ENCODE results near the gene PRICKLE1.

Gene PRICKLE1

DNA sequence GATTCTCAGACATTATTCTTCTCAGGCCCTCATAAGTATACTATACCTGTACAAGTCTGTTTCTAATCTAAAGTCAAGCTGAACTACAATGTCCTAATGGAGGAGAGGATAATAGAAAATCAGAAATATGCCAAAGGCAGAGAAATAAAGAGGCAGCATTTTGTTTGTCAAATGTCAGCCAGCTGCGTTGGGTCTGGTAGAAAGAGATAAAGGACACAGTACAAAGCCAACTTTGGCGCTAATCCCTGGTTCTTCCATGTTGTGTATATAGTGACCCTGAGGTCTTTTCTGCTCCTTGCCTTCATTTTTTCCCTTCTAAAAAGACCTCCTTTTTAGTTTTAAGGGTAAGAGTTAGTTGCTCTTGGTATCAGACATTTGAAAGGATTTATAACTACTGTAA, 103.1 kb downstream of the PRICKLE1 start:
- no peak for DNase-seq

DNA sequence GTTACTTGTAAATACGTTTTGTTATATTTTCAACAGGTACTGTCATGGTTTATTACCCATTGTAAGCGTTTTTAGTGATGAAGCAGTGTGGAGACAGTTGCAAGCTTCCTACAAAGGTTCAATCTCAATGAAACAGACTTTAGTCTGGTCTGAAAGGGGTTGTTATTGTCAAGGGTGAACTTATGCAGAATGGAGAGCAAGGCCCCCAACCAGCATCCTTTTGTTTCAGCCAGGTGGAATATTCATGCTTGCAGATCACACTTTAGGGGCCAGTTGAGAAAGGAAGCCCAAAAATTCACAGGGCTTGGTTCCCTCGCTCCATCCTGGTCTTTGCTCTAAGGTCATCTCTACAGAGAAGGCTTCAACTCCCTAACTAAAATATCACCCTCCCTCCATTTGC, 103.7 kb downstream of the PRICKLE1 start:
- DNase-seq: no peak

DNA sequence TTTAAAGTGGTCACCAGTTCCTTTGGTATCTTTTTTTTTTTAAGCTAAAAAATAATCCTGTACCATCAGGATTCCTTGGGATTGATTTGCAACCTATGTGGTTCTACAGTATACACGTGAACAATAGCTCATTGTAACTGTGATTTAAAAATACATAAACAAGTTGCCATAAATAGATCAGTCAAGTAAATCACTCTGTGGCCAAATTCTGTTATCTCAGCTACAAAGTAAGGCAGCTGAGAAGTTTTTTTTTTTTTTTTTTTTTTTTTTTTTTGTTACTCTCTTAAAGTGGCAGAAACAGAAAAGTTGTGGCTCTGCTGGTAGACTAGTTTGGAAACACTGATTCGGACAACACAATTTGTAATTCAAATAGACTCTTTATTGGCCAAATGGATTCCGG, 104.5 kb downstream of the PRICKLE1 start:
- DNase-seq: no peak

DNA sequence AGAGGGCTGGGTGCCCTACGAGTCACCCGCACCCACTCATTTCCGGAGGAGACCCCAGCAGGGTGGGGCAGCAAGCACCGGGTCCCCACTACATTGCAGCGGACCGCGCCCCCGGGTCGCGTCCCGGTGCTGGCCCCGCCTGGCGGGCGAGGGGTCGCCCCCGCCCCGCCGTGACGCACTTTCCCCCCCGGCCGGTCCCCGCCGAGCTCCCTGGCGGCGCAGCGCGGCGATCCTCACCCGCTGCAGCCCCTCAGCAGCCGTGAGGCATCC, 106.1 kb downstream of the PRICKLE1 start:
- no peak for DNase-seq

DNA sequence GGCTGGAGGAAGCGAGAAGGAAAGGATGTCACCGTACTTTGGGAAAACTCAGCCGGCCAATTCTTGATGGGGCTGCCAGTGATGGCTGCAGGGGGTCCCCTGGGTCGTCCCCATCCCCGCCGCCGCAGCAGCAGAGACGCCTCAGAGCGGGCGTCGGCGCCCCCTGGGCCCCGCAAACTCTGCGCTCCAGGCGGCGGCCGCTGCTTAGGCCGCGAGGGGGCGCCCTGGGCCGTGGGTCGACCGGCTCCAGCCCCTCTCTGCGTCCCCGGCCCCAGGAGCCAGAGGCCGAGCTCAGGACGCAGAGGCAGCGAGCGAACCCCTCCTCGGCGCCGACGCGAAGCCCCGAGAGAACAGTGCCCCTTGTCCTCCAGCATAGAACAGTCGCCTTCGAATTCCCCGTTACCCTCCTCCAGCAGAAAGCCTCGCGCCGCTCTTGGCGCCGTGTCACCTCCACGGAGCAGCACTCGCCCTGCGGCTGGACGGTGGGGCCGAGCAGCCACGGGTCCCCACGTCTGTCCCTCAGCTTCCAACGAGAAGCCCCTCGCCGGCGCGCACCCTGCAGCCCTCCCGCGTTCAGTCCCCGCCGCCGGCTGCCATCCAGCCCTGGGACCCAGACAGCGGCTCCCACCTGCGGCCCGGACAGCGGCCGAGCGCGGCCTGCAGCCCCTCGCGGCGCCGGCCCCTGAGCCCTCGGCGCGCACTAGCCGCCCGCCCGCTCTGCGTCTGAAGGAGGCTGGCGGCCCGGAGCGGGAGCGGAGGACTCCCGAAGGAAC, 106.6 kb downstream of the PRICKLE1 start:
- peak; percentile 60 for DNase-seq

DNA sequence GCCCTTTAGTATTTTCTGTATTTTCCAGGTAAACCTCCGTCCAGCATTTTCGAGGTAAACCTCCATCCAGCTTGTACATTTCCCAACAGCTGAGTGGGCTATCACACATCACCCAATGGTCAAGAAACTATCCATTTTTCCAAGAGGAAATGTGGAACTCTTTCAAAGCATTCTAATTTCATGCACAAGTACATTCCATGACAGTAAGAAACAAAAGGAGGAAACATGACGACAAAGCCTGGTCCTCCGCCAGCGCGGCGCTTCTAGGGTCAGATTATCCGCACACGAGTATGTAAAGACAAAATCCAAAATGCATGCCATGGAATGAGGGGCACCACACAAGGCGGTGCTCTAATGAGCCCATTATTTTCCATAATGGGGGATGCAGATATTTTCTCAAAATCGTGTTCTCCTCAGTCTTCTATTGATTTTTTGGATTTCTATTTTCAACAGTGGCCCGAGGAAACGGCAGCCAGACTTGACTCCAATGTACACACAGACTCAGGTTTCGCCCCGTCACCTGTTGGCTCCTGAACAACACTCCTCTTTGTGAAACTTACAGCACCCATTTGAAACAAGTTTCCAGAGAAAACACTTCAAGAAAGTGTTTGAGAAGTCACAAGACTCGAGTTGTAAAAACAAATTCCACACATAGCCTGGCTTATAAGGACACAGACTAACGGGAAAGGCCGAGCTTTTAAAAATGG, 107.4 kb downstream of the PRICKLE1 start:
- no peak for DNase-seq

DNA sequence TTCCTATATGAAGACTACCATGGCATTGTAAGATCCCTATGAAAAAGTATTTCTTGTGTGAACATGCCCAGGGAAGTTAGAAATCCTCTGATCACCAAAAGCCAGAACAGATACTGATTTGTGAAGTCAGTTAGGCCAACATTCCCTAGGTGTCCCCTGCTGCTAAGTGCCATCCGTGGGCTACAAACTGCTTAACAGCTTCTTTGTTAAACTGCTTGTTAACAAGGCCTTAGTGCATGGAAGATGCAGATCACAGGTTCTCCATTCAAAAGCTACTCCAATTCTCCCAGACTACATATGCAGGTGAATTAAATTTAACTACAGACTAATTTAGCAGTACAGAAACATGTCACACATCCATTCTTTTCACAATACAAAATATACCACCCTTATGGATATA, 108.2 kb downstream of the PRICKLE1 start:
- no peak for DNase-seq

DNA sequence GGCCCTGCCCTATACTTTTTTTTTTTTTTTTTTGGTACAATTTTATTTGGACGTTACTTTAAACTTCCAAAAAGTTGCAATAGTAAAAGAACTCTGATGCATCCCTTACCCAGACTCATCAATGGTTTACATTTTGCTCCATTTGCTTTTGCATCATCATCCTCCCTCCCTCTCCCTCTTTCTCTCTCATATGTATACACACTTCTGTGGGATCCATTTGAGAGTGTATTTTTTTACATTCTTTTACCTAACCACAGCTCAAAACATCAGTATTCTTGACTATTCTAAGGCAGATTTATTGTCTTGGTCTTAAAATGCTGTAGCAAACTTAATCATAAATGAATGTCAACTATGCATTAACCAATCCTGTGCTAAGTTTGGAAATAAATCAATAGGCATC, 111.6 kb downstream of the PRICKLE1 start:
- DNase-seq: no peak

DNA sequence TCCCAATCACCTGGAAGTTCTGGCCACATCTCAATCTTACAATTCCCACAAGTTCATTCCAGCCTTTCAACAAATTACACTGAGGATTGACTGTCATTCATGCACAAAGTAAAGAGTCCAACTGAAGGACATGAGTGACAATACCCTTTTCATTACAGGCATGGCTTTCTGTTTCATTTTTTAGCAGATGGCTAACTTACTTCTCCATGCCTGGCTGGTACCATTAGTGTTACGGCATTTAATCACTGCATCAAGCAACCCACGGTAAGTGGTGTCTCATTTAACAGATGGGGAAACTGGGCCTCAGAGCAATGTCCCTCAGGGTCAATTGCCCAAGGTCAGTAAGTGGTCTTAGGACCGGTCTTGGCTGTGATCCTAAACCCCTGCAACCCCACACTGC, 114.4 kb downstream of the PRICKLE1 start:
- DNase-seq: no peak

DNA sequence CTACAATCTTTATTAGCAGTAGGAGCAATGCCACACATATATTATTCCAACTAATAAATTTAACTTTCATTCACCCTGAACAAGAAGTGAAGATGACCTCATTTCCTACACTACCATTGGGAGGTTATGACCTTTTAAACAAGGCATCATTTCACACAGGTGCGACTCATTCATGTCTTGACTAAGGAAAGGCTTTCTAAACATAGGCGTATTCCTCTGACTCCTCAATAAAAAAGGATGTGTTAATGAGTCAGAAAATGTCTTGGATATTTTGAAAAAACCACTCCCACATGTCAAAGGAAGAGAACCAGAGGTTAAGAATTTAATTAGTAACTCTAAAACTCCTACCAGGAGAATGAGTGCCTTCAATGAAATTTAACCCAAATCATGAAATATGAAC, 115.2 kb downstream of the PRICKLE1 start:
- DNase-seq: no peak

DNA sequence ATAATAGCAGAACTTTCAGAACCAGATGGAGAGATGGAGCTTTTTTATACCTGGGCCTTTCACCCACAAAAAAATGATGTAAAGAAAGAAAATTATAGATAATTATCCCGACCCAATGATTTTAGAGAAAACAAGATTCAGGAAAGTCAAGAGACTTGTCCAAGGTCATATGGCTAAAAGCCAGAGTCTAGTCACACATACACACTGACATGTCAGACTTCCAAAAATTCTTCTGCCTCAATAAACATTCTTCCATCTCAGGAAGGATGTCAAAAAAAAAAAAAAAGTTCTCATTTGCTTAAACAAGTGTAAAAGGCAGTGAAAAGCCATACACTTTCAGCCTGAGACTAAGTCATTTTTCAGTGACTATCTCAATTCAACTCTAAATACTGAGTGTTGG, 116.0 kb downstream of the PRICKLE1 start:
- no peak for DNase-seq

DNA sequence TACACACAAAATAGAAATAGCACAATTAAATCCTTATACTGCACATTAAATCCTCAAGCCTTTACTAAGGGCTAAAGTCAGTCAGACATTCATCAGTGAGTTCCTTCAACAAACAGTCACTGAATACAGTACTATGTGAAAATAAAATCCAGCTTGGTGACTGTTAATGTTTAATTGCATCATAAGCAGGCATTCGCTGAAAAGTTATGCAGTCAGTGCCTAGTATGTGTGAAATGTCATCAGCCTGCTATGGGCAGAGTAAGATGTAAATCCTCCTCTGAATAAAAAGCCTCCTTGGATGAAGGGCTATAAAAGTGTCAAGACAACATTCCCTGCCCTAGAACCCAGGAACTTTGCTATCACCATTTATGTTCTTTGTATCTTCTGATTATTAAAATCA, 116.4 kb downstream of the PRICKLE1 start:
- DNase-seq: no peak

DNA sequence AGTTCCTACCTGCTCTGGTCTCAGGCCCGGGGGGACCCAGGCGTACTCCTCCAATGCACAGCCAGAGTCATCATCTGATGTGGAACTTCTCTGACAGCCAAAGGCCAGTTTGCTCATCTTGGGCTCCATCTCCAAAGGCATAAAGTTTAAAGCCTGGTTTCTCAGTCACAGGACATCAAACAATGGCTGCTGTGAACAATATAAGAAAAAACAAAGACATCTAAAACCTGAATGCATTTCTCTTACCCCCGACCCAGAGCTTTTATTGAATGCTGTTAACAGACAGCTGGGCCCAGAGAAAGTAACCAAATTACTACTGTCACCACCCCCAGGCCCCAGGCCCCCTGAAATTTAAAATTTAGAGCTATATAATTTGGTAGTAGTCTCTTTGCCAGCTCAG, 117.2 kb downstream of the PRICKLE1 start:
- DNase-seq: no peak

DNA sequence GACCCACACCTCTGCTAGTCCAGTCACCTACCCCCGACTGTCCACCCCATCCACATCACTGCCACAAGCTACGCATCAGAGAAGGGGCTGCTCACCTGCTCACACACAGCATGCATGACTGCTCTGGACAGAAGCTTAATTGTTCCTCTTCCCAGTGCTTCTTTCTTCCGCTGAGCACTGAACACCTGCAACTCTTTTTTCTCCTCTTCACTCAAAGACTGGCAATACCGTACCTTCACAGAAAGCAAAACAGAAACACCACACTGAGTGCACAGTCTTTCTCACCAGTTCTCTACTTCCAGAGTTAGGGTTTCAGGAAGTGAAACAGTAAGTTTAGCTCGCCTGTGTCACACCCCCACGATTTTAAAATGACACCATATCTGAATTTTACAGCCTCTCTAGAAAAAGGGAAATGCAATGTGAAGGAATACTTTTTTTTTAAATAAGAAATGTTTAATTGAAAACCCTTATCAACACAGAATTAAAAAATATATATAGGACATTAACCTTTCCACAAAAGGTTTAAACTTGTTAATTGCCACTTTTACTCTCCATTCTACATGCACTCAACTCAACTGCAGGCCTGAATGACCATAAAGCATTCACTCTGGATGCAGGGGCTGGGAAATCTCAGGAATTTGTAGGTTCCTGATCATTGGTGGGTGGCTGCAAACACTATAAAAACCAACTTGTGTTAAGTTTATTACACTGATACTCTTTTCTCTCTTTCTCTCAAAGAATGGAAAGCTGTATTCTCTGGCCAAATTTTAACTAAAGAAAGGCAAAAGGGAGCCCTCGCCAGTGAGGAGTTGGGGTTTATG, 120.0 kb downstream of the PRICKLE1 start:
- no peak for DNase-seq

DNA sequence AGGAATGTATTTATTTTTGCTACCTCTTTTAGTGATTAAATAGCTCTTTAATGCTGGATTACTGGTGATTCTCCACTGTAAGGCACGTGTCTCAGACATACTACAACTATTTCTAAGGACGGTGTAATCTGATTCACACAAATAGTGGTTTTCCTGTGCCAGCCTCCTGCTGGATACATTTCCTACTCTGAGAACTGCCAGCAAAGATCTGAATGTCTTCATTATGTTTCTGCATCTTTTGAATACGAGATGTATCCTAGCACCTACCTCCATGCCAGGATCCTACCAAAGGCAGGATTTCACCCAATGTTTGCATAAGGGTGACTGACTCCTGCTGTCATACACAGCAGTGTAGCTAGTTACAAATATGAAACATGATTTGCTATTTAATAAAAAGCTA, 120.6 kb downstream of the PRICKLE1 start:
- DNase-seq: no peak

DNA sequence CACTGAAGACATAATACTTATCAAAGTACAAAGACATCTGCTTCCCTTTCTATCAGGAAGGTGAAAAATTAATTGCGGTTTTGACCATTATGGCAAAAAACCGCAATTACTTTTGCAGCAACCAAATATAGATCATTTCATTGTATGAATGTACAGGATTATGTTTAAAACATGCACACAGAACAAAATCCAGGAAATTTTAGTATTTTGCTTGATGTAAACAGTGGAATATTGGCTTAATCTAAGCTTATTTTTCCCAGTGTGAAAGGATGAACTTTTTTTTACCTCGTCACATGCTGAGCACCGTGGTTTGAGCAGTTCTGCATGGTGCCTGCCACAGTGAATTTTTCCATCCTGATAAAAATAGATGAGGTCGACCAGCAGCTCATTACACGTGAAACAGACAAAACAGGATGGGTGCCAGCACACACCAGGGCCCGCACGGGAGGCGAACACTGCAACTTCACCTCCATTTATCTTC, 121.2 kb downstream of the PRICKLE1 start:
- no peak for DNase-seq

DNA sequence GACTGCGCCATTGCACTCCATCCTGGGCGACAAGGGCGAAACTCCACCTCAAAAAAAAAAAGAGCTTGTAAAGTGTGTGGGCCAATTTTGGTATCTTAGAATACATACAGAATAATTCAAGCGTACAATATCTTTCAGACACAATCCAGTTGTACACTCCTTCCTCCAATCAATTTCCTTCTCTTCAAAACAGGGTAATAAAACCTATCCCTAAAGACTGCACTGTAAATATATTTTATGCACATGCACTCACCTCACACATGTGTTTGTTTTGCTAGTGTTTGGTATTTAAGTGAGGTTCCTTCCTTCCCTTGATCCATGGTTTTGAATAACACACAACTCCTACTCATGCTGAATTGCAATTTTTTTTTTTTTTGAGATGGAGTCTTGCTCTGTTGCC, 125.9 kb downstream of the PRICKLE1 start:
- DNase-seq: no peak

DNA sequence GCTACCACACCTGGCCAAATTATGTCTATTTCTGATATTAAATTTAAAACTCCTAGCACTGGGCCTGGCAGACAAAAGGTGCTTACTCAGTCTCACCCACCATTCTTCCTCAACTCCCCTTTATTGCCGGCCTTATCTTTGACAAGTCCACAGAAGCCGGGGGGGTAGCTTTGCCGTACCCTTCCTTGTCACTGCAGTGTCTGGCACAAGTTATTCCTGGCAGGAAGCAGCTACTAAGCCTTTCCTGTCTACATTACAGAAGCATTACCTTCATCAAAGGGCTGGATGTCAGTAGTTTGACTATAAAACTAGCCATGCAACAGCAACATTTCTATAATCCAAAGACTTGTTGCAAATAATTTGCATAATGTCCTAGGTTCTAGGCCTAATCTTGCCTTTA, 127.1 kb downstream of the PRICKLE1 start:
- no peak for DNase-seq

DNA sequence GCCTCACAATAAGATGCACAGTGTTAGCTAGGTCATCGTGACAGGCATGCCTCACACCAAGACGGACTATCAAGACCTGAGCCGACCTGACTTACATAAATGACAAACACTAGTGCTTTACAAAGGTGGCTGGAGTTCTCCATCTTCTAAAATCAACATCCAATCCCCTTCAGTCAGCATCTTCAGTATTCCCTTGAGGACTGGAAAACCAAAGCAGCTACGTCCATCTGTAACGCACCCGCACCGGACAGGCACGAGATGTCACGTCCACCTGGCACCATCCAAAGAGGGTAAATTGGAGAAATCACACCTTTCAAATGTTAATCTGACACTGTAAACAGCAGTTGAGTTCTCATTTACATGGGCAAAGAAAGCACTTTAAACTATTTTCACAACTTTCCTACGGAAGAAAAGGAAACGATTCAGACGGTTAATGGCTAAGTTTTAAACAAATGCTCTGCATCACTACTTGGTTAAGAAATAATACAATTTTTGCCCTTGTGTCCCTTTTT, 130.2 kb downstream of the PRICKLE1 start:
- DNase-seq: no peak

DNA sequence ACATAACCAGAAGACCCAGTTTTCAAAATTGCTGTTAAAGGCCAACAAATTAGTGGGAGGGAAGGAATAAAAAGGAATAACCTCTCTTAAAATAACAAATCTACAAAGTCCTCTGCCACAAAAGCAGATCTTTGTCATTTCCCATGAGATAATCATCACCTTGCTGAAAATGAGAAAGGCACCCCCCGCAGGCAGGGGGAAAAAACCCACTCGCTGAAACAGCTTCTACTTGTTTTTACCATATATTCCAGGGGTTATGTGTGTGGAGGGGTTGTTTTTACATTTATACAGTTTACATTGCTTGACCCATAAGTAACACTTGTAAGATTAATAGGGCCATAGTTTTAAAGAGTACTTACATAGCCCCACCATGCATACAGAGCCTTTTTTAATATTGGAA, 131.0 kb downstream of the PRICKLE1 start:
- no peak for DNase-seq

DNA sequence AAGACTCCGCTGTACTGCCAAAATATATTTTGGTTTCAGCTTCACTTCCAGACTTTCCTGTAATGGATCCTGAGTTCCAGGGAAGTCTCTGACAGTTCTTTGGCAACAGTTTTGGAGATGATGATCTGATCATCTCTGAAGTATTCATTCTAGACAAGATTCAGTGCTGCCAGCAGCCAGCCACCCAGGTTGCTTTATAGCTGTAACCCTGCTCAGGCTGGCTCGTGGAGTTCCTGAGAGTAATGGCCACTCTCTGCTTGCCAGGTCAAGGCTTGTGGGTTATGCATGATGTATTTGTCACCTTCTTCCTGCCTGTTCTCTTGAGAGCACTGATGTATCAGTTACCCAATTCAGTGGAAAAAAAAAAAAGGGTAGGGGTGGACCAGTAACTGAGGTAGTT, 139.3 kb downstream of the PRICKLE1 start:
- DNase-seq: no peak

DNA sequence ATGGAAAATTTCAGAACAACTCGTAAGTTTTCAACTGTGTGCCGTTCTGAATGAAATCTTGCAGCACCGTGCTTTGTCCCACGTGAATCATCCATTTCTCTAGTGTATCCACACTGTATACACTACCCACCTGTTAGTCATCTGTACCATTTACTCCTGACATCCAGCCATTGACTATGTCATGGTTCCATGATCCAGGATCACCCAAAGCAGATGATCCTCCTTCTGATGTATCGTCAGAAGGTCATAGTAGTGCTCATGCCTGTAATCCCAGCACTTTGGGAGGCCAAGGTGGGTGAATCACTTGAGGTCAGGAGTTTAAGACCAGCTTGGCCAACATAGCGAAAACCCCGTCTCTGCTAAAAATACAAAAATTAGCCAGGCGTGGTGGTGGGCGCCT, 140.7 kb downstream of the PRICKLE1 start:
- no peak for DNase-seq

DNA sequence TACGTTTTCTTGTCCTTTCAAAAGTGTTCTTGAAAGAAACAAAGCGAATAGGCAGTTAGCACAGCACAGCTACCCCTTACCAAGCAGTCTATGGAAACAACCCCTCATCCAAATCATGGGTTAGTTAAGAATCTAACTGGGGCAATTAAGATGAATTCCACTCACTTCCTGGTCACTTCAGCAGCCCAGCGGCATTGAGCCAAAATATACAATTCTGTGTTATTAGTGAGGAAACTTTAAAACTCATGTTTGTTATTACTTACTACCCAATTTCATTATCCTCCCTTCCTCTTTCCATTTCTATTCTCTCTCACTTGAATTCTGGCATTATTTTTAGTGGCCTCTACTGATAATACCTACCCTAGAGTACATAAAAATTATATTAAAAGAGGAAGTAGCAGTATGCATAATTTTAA, 142.2 kb downstream of the PRICKLE1 start:
- no peak for DNase-seq

DNA sequence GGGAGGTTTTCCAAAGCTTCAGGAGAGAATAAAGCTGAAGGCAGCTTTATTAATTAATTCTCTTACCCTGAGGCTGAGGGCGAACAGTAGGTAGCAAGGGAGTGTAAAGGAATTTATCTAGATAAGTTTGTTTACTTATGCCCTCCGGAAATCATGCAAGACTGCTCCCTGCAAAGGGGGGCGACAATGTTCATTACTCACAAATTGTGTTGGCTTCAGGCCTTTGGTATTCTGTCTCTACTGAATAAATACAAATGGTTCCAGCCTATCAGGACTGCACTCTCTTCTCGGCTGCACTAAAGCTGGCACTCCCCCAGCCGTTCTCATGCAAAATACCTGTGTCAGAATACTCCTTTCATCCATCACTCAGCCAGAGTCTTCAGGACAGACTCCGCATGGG, 142.8 kb downstream of the PRICKLE1 start:
- DNase-seq: no peak
